Activated CD4-positive, alpha-beta memory T cell treated with anti-CD3 and anti-CD28 coated beads, Interleukin-2, amount 10 ng/mL, durations not matched to agents 7 days and 5 days (primary cell): Measurements from ENCODE around the gene VASN. TPM values are rescaled to one million over a fixed set of nuclear protein-coding genes. Genes with fewer than 3 reads are reported as not detected.
A peak's percentile ranks its signal among the peaks of the same experiment; 100 is the strongest.
"Not testable (repeated sequence)": the region's sequence is repeated elsewhere in the genome, so short reads cannot be mapped to it uniquely, and the experiment has no call there.

Source experiments
- CTCF ChIA-PET: fragments of 350-600 bp; sonication (Branson Sonifier 250); formaldehyde crosslinking; loops from one replicate; lab custom pipeline; 2021; ENCODE audit warnings: antibody characterized with exemption, inconsistent platforms; lab: Charles Lee
- POLR2A ChIA-PET: fragments of 350-600 bp; sonication (Branson Sonifier 250); formaldehyde crosslinking; loops from one replicate; lab custom pipeline; 2021; ENCODE audit warnings: antibody characterized with exemption; lab: Charles Lee
- DNase-seq: peaks from one replicate; pipeline ENCODE4 v3.0.0-alpha.2; 2020
- H3K27ac Mint-ChIP-seq: one replicate; pipeline ENCODE4 v1.8.0; 2021; ENCODE audit warnings: mild to moderate bottlenecking, mixed read lengths
- H3K27me3 Mint-ChIP-seq: one replicate; pipeline ENCODE4 v1.8.0; 2021; ENCODE audit warnings: mixed read lengths
- H3K36me3 Mint-ChIP-seq: one replicate; pipeline ENCODE4 v1.8.0; 2021; ENCODE audit warnings: low read depth, mixed read lengths
- H3K4me1 Mint-ChIP-seq: one replicate; pipeline ENCODE4 v1.8.0; 2021; ENCODE audit warnings: mixed read lengths
- H3K4me3 Mint-ChIP-seq: one replicate; pipeline ENCODE4 v1.8.0; 2021; ENCODE audit warnings: mild to moderate bottlenecking, mixed read lengths
- H3K9me3 Mint-ChIP-seq: one replicate; pipeline ENCODE4 v1.8.0; 2021; ENCODE audit warnings: mixed read lengths
- total RNA-seq, 2 experiments: library from RNA; stranded (reverse); gene quantifications; one replicate each; pipeline ENCODE4 v1.2.3, GENCODE V29; 2021

The VASN gene
- total RNA-seq, 2 experiments from 2014 or later: 0.08 TPM; not detected in 1

DNA sequence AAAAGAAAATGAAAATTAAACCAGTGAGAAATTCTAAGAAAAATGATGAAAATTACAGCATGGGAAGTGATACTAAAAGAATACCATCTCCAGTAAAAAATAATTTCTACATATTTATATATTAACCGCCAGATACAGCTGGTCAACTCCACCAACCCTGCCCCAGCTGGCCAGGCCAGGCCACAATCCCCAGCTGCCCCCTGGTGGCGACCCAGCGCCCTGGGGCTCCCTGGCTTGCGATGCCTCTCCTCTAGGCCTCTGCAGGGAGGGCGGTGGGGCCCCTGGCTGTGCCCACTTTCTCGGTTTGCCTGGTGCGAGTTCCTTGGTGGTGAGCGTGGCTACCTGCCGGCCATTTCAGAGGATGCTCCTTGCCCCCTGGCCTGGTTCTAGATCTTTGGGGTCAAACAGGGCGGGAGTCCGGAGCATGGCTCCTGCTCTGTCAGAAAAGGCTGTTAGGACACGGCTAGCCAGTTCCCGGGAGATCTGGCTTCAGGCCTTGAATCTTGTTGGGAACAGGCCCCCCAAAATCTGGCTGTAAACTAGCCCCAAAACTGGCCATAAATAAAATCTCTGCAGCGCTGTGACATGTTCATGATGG lies 41.3 kb upstream of the VASN start:
- no peaks in the 10 kb centered on the region for H3K36me3 Mint-ChIP-seq
- POLR2A ChIA-PET: interaction anchor here (1.1 to 1.3 kb wide), 3 partner anchors 18 to 57 kb away, joined by 3 read pairs; partner anchors contain the start of genes PAM16 and TFAP4
- peak; percentile 75 for DNase-seq
- no peak overlapping the region for H3K4me3 Mint-ChIP-seq
- no peaks in the 10 kb centered on the region for H3K4me1 Mint-ChIP-seq
- H3K9me3 Mint-ChIP-seq: no peaks in the 10 kb centered on the region
- no peak overlapping the region for H3K27ac Mint-ChIP-seq
- CTCF ChIA-PET: interaction anchor here (0.5 to 8.1 kb wide), 11 partner anchors 15 to 82 kb away, joined by 3 to 65 read pairs (median 3); partner anchors contain the start of gene TFAP4
- peaks cover 15% of the 10 kb centered on the region for H3K27me3 Mint-ChIP-seq

DNA sequence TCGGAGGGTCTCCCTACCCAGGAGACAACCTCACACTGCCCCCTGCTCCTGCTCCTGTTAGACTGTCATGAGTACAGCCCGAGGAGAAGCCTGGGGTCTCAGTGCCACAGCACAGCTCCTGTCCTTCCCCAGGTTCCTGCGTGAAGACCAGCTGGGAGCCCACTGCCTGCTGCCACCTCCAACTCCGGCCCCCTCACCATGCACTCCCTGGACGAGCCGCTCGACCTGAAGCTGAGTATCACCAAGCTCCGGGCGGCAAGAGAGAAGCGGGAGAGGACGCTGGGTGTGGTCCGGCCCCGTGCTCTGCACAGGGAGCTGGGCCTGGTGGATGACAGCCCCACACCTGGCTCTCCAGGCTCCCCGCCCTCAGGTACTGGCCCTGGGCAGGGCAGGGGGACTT lies 39.6 kb upstream of the VASN start:
- no peak for DNase-seq
- ChIA-PET POLR2A (interaction anchor here (1.0 kb wide), 1 partner anchor 78 kb away, joined by 3 read pairs; no protein-coding TSS in a partner anchor), CTCF (interaction anchor here (1.0 to 8.1 kb wide), 6 partner anchors 19 to 83 kb away, joined by 3 to 65 read pairs (median 5); partner anchors contain the start of gene PAM16)
- Mint-ChIP-seq H3K27me3 (peaks cover 9% of the 10 kb centered on the region), H3K4me1 (no peaks in the 10 kb centered on the region), H3K36me3 (no peaks in the 10 kb centered on the region), H3K27ac (no peak overlapping the region), H3K4me3 (no peak overlapping the region), H3K9me3 (no peaks in the 10 kb centered on the region)

- H3K4me3 Mint-ChIP-seq: no peak overlapping the region
- H3K9me3 Mint-ChIP-seq: no peaks in the 10 kb centered on the region
- CTCF ChIA-PET: interaction anchor here (2.2 to 8.1 kb wide), 2 partner anchors 44 to 79 kb away, joined by 9 to 65 read pairs; no protein-coding TSS in a partner anchor
- no peaks in the 10 kb centered on the region for H3K36me3 Mint-ChIP-seq
- POLR2A ChIA-PET: interaction anchor here (1.3 kb wide), 1 partner anchor 25 kb away, joined by 3 read pairs; no protein-coding TSS in a partner anchor
- no peaks in the 10 kb centered on the region for H3K4me1 Mint-ChIP-seq
- H3K27ac Mint-ChIP-seq: no peak overlapping the region
- peaks cover 9% of the 10 kb centered on the region for H3K27me3 Mint-ChIP-seq
- no peak for DNase-seq
Measured at GRCh38 chr16:4332623-4333307, 38.9 kb upstream of the VASN start.

DNA sequence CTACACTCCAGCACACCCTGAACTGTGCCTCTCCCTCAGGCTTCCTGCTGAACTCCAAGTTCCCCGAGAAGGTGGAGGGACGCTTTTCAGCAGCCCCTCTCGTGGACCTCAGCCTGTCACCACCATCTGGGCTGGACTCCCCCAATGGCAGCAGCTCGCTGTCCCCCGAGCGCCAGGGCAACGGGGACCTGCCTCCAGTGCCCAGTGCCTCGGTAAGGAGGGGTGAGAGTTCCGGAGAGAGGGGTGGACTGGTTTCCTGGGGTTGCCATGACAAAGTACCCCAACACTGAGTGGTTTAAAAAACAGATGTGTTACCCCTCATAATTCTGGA lies 38.4 kb upstream of the VASN start:
- H3K4me1 Mint-ChIP-seq: no peaks in the 10 kb centered on the region
- peaks cover 7% of the 10 kb centered on the region for H3K27me3 Mint-ChIP-seq
- no peak overlapping the region for H3K27ac Mint-ChIP-seq
- no peaks in the 10 kb centered on the region for H3K9me3 Mint-ChIP-seq
- no peaks in the 10 kb centered on the region for H3K36me3 Mint-ChIP-seq
- no peak for DNase-seq
- no peak overlapping the region for H3K4me3 Mint-ChIP-seq
- CTCF ChIA-PET: interaction anchor here (8.1 kb wide), 1 partner anchor 44 kb away, joined by 65 read pairs; no protein-coding TSS in a partner anchor
- POLR2A ChIA-PET: interaction anchor here (1.3 kb wide), 1 partner anchor 26 kb away, joined by 3 read pairs; no protein-coding TSS in a partner anchor

DNA sequence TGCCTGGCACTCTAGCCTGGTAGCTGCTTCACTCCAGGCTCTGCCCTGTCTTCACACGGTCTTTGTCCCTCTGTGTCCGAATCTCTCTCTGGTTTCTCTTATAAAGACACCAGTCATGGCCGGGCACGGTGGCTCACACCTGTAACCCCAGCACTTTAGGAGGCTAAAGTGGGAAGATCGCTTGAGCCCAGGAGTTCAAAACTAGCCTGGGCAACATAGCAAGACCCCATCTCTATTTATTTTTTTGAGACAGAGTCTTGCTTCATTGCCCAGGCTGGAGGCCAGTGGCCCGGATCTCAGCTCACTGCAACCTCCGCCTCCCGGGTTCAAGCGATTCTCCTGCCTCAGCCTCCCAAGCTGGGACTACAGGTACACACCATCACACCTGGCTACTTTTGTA lies 37.9 kb upstream of the VASN start:
- ChIA-PET POLR2A (interaction anchor here (1.3 kb wide), 1 partner anchor 26 kb away, joined by 3 read pairs; no protein-coding TSS in a partner anchor), CTCF (interaction anchor here (8.1 kb wide), 1 partner anchor 45 kb away, joined by 65 read pairs; no protein-coding TSS in a partner anchor)
- not testable (repeated sequence) for H3K27ac Mint-ChIP-seq, H3K4me1 Mint-ChIP-seq, H3K36me3 Mint-ChIP-seq, DNase-seq, H3K27me3 Mint-ChIP-seq, H3K9me3 Mint-ChIP-seq, H3K4me3 Mint-ChIP-seq

GRCh38 chr16:4334724-4335495 lies 36.7 kb upstream of the VASN start:
- Mint-ChIP-seq H3K36me3 (no peaks in the 10 kb centered on the region), H3K27me3 (peaks cover 2% of the 10 kb centered on the region), H3K9me3 (no peaks in the 10 kb centered on the region), H3K4me1 (no peaks in the 10 kb centered on the region), H3K27ac (no peak overlapping the region), H3K4me3 (no peak overlapping the region)
- POLR2A ChIA-PET: no interaction called here
- CTCF ChIA-PET: interaction anchor here (1.3 kb wide), 1 partner anchor 46 kb away, joined by 4 read pairs; no protein-coding TSS in a partner anchor
- no peak for DNase-seq

DNA sequence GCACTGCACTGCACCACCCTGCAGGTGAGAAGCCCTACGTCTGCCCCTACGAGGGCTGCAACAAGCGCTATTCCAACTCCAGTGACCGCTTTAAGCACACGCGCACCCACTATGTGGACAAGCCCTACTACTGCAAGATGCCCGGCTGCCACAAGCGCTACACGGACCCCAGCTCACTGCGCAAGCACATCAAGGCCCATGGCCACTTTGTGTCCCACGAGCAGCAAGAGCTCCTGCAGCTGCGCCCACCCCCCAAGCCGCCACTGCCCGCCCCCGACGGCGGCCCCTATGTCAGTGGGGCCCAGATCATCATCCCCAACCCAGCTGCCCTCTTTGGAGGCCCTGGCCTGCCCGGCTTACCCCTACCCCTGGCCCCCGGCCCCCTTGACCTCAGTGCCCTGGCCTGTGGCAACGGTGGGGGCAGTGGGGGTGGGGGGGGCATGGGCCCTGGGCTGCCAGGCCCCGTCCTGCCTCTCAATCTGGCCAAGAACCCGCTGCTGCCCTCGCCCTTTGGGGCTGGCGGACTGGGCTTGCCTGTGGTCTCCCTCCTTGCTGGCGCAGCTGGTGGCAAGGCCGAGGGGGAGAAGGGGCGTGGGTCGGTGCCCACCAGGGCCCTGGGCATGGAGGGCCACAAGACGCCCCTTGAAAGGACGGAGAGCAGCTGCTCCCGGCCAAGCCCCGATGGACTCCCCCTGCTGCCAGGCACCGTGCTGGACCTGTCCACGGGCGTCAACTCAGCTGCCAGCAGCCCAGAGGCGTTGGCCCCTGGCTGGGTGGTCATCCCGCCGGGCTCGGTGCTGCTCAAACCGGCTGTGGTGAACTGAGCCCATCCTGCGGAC lies 34.7 kb upstream of the VASN start:
- CTCF ChIA-PET: no interaction called here
- Mint-ChIP-seq H3K27ac (no peak overlapping the region), H3K27me3 (peaks cover 2% of the 10 kb centered on the region)

DNA sequence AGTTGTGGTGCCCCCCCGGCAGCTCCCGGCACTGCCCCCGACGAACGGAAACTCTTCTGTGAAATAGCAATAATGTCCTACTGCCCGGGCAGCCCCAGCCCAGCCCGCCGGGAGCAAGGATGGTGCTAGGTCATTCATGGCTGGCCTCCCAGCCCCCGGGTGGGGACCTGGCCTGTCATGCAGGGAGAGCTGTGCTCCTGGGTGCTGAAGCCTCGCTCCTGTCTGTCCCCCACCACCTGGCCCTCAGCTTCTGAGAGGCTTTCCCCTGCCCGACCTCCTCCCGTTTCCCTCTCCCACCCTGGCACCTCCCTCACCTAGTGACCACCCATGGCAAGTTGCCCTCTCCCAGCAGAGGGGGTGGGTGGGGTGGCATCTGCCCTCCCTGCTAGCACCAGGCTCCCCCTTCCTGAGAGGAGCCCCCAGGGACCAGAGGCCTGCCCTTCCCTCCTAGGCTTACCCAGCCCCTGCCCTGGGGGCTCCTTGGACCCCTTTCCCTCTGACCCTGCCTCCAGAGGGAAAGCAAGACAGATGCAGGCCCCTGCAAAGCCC lies 34.0 kb upstream of the VASN start:
- Mint-ChIP-seq H3K27ac (no peak overlapping the region), H3K27me3 (peaks cover 2% of the 10 kb centered on the region), H3K36me3 (no peaks in the 10 kb centered on the region), H3K9me3 (no peaks in the 10 kb centered on the region), H3K4me3 (no peak overlapping the region), H3K4me1 (no peaks in the 10 kb centered on the region)
- no peak for DNase-seq
- ChIA-PET POLR2A (no interaction called here), CTCF (no interaction called here)

More for the DNA sequence above, 34.7 kb upstream of the VASN start:
- Mint-ChIP-seq H3K4me1 (no peaks in the 10 kb centered on the region), H3K9me3 (no peaks in the 10 kb centered on the region), H3K4me3 (no peak overlapping the region), H3K36me3 (no peaks in the 10 kb centered on the region)
- DNase-seq: no peak
- POLR2A ChIA-PET: no interaction called here

GRCh38 chr16:4338125-4338582 lies 33.5 kb upstream of the VASN start:
- H3K9me3 Mint-ChIP-seq: no peaks in the 10 kb centered on the region
- no peak overlapping the region for H3K27ac Mint-ChIP-seq
- ChIA-PET CTCF (no interaction called here), POLR2A (interaction anchor here (4.1 kb wide), 1 partner anchor 12 kb away, joined by 17 read pairs; the partner anchor contains the start of gene PAM16)
- peaks cover 2% of the 10 kb centered on the region for H3K27me3 Mint-ChIP-seq
- no peak for DNase-seq
- H3K36me3 Mint-ChIP-seq: no peaks in the 10 kb centered on the region
- no peaks in the 10 kb centered on the region for H3K4me1 Mint-ChIP-seq
- H3K4me3 Mint-ChIP-seq: no peak overlapping the region

GRCh38 chr16:4338712-4339299 lies 32.8 kb upstream of the VASN start:
- Mint-ChIP-seq H3K27me3 (no peaks in the 10 kb centered on the region), H3K4me1 (no peaks in the 10 kb centered on the region), H3K27ac (no peak overlapping the region), H3K36me3 (no peaks in the 10 kb centered on the region), H3K9me3 (no peaks in the 10 kb centered on the region), H3K4me3 (no peak overlapping the region)
- ChIA-PET CTCF (no interaction called here), POLR2A (interaction anchor here (4.1 kb wide), 1 partner anchor 12 kb away, joined by 17 read pairs; the partner anchor contains the start of gene PAM16)
- no peak for DNase-seq

- no peak for DNase-seq
- H3K36me3 Mint-ChIP-seq: no peaks in the 10 kb centered on the region
- ChIA-PET CTCF (no interaction called here), POLR2A (interaction anchor here (4.1 kb wide), 1 partner anchor 11 kb away, joined by 17 read pairs; the partner anchor contains the start of gene PAM16)
- no peak overlapping the region for H3K4me3 Mint-ChIP-seq
- no peaks in the 10 kb centered on the region for H3K9me3 Mint-ChIP-seq
- H3K27ac Mint-ChIP-seq: no peak overlapping the region
- no peaks in the 10 kb centered on the region for H3K4me1 Mint-ChIP-seq
- H3K27me3 Mint-ChIP-seq: no peaks in the 10 kb centered on the region
Measured at GRCh38 chr16:4339455-4339854, 32.2 kb upstream of the VASN start.
